Left cardiac atrium (tissue), 4 donors: ENCODE measurements around the gene AMDHD2. TPM values are rescaled to one million over a fixed set of nuclear protein-coding genes. Genes with fewer than 3 reads are reported as not detected.
A peak's percentile ranks its signal among the peaks of the same experiment; 100 is the strongest.

Source experiments
- ATAC-seq, 2 donors: fragments of 200-7000 bp; cut with Tn5 transposase; one replicate each; pipeline ENCODE4 v1.9.1; 2020; ENCODE audit warnings: mild to moderate bottlenecking in 2 of 2, moderate library complexity in 2 of 2
- DNase-seq: peaks from one replicate; pipeline ENCODE4 v3.0.0-alpha.2; 2020
- intact Hi-C, 2 donors: fragments of 100-400 bp; cut with DNase I; formaldehyde crosslinking; loops; one replicate each; pipeline versions ENCODE4 v1.14.1 to v1.15.1; 2022 to 2023
- total RNA-seq, 2 donors: library from RNA; stranded (reverse); fragmentation: NEBNext Ultra II Directional; extraction: Animal tissue kit (Norgen Biotek cat#: 25700); gene quantifications; one replicate each; pipeline ENCODE4 v1.2.1, GENCODE V29; 2021
- donor health status: DM: no; HTN: yes; CAD: no.
- donor health status: DM: no; HTN: yes; CAD: no; lungs with severe emphysema.
- donor health status: DM: yes; HTN: yes; CAD: no.
- donor health status: Dilated cardiomyopathy.

Gene AMDHD2
- total RNA-seq, 2 donors from 2014 or later = 15.8 to 21.8 TPM

GRCh38 chr16:2497116-2497630, 23.0 kb upstream of the AMDHD2 start:
- ATAC-seq (peak; percentile 45 to 69), DNase-seq (peak; percentile 77)
- intact Hi-C loops = loop anchor here in 1 of 2 donors (10.0 kb wide), 1 partner anchor 72 kb away; the partner anchor contains the start of gene CCNF

GRCh38 chr16:2497695-2498484, 22.3 kb upstream of the AMDHD2 start:
- ATAC-seq (peak; percentile 5 to 9), DNase-seq (no peak)
- intact Hi-C loops = loop anchor here in 1 of 2 donors (10.0 kb wide), 1 partner anchor 73 kb away; the partner anchor contains the start of gene CCNF

DNA sequence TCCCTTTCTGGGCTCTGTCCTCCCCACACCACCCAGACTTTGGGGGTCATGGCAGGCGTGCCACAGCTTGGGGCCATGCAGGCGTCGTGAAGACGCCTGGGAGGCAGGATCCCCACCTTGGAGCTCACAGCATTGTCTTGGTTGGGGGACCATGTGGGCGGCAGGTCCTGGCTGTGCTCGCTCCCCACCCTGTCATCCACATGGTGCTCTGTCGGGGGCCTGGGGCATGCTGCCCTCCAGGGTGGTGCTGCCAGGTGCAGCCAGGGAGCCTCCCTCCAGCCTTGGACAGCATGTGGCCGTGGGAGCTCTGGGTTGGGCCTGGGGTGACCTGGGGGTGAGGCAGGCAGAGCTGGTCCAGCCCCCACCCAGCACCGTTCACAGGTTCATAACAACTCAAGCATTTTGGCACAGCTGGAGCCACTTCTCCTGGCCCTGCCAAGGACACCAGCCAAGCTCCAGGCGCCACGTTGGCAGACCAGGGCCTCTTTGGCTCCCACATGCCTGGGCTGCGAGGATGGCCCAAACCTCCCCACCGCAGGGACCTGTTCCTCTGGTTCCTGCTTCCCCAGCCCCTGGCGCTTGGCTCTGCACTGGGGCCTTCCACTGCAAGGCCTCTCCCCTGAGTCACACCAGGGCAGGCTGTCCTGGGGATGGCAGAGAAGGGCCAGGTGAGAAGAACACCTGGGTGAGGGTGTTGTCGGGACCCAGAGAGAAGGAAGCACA, 21.5 kb upstream of the AMDHD2 start:
- no peak for DNase-seq
- peak in 1 of 2 donors; percentile 21 for ATAC-seq
- intact Hi-C loops = loop anchor here in 1 of 2 donors (10.0 kb wide), 1 partner anchor 74 kb away; the partner anchor contains the start of gene CCNF

DNA sequence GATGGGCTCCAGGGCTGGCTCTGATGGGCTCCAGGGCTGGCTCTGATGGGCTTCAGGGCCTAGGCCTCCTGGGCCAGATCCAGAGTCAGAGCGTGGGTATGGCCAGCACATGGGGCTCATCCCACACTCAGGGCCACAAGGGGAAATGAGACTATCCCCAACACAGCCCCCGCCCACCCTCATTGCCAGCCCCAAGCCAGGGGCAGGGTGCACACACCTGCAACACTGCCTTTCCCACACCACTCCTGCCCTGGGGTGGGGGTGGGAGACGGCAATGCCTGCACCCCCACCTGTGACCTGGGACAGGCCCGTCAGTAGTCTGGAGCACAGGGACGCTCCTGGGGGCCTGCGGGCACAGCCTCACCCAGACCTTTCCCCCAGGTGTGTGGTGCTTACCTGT, 20.7 kb upstream of the AMDHD2 start:
- intact Hi-C loops = loop anchor here in 1 of 2 donors (10.0 kb wide), 1 partner anchor 75 kb away; the partner anchor contains the start of gene CCNF
- ATAC-seq (no peak), DNase-seq (no peak)

DNA sequence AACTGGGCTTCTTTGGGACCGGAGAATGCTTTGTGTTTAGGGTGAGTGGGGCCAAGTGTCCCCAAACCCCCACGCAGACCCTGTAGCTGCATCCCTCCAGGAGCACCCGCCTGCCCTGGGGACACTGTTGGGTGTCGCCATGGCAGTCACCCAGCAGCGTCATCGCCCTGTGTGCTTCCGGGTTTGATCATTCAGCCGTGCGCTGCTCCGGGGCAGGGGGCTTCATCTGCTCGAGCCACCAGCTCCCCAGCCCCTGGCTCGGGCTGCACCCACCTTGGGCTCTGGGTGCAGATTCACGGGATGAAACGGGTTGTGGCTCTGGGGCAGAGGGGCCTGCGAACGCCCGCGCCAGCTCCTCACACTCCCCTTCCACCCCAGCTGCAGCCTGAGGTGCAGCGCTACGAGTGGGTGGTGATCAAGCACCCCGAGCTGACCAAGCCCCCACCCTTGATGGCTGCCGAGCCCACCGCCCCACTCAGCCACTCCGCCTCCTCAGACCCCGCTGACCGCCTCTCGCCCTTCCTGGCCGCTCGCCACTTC, 20.2 kb upstream of the AMDHD2 start:
- DNase-seq = no peak
- ATAC-seq = no peak
- intact Hi-C loops = loop anchor here (2.0 to 10.0 kb wide), 2 partner anchors 75 to 159 kb away; partner anchors contain the start of genes ABCA3 (in 1 of the 2) and CCNF (in 1 of the 2)

DNA sequence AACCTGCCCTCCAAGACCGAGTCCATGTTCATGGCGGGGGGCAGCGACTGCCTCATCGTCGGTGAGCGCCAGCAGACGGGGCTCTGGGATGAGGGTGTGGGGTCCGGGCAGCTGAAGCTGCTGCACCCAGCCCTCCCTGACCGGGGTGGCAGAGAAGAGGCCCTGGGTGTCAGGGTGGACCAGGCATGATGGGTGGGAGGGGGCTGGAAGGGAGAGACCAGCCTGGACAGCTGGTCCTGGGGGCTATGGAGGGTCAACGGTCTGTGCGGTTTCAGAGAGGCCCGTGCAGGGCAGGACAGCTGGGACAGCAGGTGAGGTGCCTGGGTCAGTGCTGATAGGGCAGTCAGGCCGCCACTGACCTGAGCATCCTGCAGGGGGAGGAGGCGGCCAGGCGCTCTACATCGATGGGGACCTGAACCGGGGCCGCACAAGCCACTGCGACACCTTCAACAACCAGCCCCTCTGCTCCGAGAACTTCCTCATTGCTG, 19.7 kb upstream of the AMDHD2 start:
- DNase-seq (no peak), ATAC-seq (no peak)
- intact Hi-C loops = loop anchor here in 1 of 2 donors (2.0 kb wide), 1 partner anchor 160 kb away; the partner anchor contains the start of gene ABCA3

- intact Hi-C loops = loop anchor here in 1 of 2 donors (2.0 kb wide), 1 partner anchor 160 kb away; the partner anchor contains the start of gene ABCA3
- DNase-seq = peak; percentile 81
- ATAC-seq = peak; percentile 83
Measured at GRCh38 chr16:2500918-2501750, 19.0 kb upstream of the AMDHD2 start.

DNA sequence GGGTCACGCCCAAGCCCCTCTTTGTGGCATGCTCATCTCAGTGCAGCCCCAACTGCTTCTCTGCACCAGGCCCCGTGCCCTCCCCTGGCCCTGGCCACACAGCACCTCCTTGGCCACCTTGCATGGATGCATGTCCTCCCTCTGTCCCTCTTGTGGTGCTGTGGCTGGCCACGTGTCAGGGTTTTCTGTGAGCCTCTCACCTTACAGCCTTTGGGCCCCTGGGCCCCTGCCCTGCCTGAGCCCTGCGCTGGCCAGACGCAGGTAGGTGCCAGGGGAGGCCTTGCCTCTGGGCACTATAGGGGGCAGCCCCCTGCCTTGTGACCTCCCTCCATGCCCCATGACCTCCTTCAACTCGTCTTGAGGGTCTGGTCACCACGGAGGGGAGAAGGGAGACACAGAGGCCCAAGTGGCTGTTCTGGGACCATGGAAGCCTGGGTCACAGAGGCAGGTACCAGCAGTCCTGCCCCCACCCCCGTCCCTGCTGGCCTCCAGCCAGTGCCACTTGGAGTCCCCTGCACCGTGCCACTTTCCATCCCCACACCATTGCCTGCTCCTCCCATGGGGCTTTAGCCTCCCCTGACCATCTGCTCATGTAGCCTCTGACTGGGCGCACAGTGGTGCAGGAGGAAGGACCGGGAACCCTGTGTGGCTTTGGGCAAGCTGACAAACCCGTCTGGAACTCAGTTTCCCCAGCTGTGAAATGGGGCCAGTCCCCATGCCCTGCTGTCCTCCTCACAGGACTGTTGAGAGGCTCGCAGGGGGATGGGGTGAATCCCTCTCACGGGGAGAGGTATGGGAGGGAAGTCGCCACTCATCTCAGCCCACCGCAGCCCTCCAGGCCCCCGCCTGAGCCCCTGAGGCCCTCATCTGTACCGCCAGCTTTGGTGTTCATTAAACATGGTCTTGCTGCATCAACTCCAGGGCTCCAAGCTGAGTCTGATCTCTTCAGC, 17.9 kb upstream of the AMDHD2 start:
- no peak for DNase-seq
- no peak for ATAC-seq
- intact Hi-C loops = loop anchor here in 1 of 2 donors (2.0 kb wide), 1 partner anchor 161 kb away; the partner anchor contains the start of gene ABCA3

DNA sequence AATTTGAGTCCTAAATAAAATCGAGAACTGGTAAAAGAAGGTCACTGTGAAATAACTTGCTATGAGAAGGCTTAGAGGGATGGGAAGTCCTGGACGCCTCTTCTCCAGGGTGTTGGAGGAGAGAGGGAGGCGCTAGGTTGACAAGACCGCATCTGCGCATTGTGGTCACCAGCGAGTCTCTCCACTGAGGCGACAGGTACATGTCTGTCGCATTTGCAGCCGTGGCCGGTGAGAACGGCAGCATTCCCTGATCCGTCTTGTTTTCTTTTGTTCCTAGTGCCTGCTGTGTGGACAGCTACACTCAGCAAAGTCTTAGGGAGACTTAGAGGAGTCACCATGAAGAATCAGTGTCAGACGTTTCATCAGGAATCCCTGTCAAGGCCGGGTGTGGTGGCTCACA, 14.5 kb upstream of the AMDHD2 start:
- intact Hi-C loops = no loop called here
- no peak for DNase-seq
- no peak for ATAC-seq

GRCh38 chr16:2507052-2507659, 13.0 kb upstream of the AMDHD2 start:
- peak; percentile 4 to 39 for ATAC-seq
- DNase-seq = no peak
- intact Hi-C loops = no loop called here

- intact Hi-C loops = no loop called here
- peak; percentile 63 for DNase-seq
- ATAC-seq = peak; percentile 45 to 64
Measured at GRCh38 chr16:2507665-2508064, 12.5 kb upstream of the AMDHD2 start.

DNA sequence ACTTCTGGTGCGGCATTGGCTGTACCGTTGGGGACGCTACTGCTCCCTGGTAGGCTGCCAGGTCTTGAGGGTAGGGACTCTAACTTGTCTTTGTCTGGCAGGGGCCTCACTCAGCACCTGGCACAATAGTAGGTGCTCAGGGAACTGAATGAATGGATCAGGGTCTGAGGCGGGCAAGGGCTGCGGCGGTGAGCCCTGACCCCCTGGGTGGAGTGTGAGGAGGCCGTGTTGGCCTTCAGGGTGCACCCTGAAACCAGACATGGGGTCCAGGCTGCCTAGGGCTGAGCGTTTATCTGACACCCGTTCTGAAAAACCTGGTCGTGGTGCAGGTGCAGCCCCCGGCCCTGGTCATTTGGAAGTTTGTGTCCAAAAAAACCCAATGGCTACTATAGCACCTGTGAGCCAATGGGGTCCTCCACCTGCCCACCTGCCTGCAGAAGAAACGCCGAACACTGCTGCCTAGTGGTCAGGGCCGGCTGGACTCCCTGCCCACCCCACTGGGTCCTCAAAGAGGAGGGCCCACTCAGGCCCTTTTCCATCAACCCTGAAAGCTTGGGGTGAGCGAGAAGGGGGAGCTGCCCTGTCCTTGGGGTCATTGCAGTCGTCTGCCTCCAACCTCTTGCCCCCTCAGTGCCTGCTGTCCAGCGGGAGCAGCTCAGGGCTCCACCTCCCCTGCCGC, 11.3 kb upstream of the AMDHD2 start:
- intact Hi-C loops = no loop called here
- no peak for ATAC-seq
- no peak for DNase-seq

DNA sequence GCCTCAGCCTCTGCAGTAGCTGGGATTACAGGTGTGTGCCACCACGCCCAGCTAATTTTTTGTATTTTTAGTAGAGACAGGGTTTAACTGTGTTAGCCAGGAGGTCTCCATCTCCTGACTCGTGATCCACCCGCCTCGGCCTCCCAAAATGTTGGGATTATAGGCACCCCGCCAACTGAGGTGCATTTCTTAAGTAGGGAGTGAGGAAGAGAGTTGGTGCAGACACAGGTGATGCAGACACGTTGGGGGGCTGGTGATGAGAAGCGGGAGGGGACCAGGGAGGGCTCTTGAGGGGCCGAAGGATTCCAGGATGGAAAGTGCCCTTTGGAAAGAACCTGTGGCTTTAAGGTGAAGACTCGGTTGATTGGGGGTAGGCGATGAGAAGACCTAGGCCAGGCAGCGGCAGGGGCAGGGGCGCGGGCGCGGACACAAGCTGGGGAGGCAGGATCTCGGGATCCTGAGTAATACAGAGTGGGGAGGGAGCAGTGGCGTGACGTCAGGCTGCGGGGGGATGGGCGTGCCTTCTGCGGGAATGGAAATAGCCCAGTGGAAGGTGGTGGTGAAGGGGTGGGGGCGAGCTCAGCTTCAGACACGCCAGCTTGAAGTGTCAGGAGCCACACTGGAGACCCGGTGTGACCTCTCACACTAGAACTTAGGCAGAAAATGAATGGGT, 8.9 kb upstream of the AMDHD2 start:
- ATAC-seq (peak; percentile 15 to 16), DNase-seq (peak; percentile 84)
- intact Hi-C loops = no loop called here

DNA sequence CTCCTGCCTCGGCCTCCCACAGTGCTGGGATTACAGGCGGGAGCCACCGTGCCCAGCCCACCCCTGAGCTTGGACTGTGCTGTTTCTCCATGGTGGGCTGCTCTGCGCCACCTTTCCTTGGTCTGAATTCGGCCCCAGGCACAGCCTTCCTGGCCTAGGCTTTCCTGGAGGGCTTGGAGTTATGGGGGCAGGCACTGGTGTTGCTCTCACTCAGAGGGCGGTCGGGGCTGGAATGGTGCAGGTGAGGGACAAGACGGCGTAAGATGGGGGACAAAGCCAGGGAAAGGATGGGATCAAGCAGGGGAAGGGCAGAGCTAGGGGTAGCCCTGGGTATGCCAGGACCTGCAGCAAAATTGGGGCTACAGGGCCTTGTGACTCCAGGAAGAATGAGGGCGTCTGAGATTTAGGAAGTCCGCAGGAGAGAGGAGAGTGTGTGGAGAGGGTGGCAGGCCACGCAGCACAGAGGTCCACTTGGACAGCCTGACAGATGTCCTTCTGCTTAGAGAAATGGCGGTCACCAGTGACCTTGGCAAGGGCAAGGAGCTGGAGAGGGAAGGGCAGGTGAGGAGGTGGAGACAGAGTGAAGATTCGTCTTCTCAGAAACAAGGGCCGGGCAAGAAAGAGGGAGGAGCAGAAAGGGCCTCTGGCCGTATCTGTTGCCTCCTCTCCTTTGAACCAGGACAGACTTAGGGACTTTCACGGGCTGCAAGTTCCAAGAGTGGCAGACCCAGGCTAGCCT, 8.0 kb upstream of the AMDHD2 start:
- intact Hi-C loops = no loop called here
- no peak for ATAC-seq
- peak; percentile 11 for DNase-seq
